Hematopoietic multipotent progenitor cell (in vitro differentiated cells): ENCODE results near the gene ATP8B2. TPM values are rescaled to one million over a fixed set of nuclear protein-coding genes. Genes with fewer than 3 reads are reported as not detected.
"Not testable (repeated sequence)": the region's sequence is repeated elsewhere in the genome, so short reads cannot be mapped to it uniquely, and the experiment has no call there.

ENCODE experiments used
- DNase-seq, 3 donors: peaks; one replicate each; pipeline ENCODE4 v3.0.0-alpha.2; 2011 to 2015; ENCODE audit warnings: low read depth in 2 of 3, low spot score in 2 of 3
- total RNA-seq: library from RNA; depleted of rRNA; stranded (reverse); fragments of >200 nt; gene quantifications from one replicate; pipeline ENCODE4 v1.2.3, GENCODE V29; 2012

Gene ATP8B2
- total RNA-seq, 1 donor = 154 TPM

DNA sequence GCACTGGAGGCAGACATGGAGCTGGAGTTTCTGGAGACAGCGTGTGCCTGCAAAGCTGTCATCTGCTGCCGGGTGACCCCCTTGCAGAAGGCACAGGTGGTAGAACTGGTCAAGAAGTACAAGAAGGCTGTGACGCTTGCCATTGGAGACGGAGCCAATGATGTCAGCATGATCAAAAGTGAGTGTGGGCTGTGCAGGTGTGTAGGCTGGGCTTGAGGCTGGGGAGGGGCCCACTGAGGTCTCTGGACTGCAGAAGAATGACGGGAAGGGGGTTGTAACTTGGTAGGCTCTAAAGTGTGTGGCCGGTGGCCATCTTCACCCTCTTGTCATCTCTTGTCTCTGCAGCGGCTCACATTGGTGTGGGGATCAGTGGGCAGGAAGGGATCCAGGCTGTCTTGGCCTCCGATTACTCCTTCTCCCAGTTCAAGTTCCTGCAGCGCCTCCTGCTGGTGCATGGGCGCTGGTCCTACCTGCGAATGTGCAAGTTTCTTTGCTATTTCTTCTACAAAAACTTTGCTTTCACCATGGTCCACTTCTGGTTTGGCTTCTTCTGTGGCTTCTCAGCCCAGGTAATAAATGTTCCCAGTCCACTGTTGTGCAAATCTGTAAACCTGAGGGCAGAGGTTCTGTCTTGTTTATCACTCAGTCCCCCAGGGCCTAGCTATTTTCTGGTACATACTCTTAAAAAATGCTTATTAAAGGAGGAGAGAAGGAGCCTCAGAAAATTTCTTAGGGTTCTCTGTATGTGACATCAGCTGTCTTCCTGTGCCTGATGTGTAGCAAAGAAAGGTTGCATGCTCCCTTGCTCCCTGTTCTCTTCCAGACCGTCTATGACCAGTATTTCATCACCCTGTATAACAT, 19.9 kb downstream of the ATP8B2 start:
- DNase-seq = peak in 2 of 3 donors; percentile 68 to 79

DNA sequence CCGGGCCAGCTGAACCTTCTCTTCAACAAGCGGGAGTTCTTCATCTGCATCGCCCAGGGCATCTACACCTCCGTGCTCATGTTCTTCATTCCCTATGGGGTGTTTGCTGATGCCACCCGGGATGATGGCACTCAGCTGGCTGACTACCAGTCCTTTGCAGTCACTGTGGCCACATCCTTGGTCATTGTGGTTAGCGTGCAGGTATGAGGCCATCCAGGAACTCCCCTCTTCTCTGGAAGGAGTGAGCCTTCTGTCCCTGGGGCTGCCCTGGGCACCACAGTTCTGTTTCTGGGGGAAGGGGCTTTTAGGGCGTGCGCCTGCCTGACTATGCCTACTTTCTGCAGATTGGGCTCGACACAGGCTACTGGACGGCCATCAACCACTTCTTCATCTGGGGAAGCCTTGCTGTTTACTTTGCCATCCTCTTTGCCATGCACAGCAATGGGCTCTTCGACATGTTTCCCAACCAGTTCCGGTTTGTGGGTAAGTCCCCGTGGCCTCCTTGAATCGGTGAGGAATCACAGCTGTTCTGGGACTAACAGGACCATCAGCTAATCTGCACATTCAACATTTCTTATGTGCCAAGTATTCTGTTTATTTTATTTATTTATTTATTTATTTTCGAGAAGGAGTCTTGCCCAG, 21.1 kb downstream of the ATP8B2 start:
- no peak for DNase-seq

DNA sequence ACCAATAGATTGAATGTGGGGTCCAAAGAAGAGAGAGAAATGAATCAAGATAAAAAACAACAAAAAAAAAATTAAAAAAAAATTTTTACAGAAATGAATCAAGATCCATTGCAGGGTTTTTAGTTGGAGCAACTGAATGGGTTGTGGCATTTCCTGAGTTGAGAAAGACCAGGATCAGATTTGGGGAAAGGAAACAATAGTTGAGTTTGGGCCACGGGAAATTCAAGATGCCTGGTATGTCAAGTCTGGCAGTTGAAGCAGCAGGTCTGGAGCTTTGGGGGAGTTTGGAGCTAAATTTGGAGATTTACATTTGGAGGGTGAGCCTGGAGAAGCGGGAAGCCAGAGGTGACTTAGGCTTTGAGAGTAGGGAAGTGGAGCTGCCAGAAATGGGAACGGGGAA, 22.6 kb downstream of the ATP8B2 start:
- DNase-seq = no peak

DNA sequence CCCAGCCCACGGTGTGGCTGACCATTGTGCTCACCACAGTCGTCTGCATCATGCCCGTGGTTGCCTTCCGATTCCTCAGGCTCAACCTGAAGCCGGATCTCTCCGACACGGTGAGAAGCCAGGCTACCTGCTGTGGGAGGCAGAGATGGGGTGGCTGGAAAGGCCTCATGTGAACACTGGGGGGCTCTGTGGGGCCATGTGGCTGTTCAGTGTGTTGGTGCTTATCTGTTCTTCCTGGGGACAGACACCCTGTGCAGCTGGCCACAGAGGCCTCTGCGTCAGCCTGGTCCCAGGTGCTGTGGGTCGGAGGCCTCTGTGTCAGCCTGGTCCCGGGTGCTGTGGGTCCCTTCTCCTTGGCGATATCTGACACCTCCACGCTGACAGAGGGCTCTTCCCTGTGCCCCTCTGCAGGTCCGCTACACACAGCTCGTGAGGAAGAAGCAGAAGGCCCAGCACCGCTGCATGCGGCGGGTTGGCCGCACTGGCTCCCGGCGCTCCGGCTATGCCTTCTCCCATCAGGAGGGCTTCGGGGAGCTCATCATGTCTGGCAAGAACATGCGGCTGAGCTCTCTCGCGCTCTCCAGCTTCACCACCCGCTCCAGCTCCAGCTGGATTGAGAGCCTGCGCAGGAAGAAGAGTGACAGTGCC, 23.2 kb downstream of the ATP8B2 start:
- DNase-seq = no peak

DNA sequence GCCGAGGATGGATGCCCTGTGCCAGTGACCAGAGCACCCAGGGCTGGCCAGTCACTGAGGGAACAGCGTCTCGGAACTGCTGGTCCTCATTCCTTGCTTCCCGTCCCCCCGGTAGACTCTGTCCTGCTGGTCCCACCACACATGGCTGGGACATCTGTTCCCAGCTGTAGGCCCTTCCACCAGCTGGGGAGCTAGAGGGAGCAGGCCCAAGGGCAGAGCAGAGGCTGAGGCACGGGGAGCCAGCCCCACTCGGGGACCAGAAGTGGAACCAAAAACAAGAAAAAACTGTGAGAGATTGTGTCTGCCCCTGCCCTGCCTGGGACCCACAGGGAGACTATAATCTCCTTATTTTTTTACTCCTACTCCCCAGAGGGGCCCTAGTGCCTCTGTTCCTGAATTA, 23.8 kb downstream of the ATP8B2 start:
- DNase-seq = no peak

DNA sequence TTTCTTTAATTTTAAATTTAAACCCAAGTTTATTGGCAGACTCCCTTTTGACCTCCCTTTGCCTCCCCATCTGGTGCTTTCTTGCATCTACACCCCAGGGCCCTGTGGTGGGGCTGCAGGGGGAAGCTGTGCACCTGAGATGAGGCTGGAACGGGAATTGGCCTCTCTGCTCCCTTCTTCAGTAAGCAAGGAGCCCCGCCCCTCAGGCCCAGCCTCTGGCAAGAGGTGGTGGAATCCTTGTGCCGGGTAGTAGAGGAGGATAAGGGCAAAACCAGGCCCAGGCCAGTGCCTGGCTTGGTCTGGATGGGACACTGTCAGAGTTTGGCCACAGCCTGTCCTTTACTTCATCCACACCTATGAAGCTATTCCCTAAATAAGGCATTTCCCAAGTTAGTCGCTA, 25.1 kb downstream of the ATP8B2 start:
- no peak for DNase-seq

DNA sequence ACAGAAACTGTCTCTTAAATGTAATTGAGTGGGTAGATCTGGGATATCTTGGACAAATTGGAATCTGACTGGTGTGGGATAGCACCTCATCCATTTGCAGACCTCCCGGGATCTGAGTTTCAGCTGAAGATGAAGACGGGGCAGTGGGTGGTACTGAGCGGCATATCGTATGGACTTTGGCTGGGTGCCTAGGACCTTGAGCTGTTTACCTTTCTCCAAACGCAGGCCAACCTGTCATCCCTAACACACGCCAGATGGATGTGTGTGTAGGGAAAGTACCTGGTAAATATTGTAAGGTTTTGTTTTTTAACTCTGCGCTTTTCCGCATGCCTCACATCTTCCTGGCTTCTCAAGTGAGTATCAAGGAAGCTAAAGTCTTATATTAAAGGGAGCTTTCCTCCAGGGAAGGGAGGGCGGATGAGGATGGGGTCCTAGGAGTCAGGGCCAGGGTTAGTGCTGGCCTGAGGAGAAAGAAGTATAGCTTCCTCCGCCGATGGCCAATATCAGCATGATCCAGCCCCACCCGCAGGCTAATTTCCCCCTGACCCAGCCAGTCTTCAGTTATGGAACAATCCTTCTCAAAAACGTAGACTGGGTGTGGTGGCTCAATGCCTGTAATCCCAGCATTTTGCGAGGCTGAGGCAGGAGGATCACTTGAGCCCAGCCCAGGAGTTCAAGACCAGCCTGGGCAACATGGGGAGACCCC, 26.2 kb downstream of the ATP8B2 start:
- DNase-seq = no peak

DNA sequence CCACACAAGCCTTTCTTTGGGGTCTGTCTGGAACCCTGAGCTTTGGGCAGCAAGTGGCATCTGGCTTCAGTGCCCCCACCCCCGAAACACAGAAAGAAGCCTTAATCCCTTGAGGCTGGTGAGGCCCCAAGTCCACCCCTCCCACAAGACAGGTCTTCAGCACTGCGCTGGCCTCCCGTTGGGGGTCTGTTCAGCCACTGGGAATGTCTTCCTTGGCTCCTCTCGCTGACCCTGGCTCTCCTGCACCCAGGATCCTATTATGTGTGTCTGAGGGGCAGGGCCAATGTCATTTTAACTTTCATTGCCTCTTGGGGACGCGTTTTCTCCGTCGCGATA, 26.9 kb downstream of the ATP8B2 start:
- DNase-seq = no peak

DNA sequence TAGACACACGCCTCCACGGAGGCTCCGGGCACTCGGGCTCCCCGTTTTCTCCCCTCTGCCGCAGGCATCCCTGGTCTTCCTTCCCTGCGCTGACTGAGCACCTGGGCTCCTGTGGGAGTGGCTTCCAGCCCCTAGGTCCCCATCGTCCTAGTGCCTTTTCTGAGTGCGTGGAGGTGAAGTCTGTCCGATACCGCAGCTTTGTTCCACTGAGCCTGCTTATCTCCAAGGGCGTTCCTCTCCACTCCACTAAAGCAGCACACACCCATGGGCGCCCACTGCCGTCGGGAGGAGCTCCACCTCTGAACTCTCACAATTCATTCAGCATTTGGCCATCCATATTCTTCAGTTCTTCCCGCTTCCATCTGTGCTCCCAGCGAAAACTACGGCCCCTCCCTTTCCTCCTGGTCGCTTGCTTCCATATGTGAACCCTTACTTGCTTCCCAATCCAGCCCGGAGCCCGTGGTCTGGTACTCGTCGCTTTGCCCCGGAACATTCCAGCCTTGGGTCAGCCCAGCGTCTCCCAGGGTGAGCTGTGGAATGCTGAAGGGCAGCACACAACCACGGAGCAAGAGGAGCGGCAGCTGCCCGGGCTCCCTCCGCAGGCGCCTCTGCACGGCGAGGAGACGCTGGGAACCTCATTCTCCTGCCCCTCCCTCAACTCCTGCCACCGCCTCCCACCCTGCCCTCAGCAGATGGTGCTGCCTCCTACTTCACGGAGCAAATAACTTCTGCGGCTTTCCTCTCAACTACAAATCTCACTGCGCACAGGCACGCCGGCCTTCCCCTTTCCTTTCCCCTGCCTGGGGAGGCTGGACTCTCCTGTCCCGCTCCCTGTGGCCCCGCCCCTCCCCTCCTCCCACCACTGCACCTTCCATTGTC, 27.5 kb downstream of the ATP8B2 start:
- DNase-seq = peak in 2 of 3 donors; percentile 76 to 79

DNA sequence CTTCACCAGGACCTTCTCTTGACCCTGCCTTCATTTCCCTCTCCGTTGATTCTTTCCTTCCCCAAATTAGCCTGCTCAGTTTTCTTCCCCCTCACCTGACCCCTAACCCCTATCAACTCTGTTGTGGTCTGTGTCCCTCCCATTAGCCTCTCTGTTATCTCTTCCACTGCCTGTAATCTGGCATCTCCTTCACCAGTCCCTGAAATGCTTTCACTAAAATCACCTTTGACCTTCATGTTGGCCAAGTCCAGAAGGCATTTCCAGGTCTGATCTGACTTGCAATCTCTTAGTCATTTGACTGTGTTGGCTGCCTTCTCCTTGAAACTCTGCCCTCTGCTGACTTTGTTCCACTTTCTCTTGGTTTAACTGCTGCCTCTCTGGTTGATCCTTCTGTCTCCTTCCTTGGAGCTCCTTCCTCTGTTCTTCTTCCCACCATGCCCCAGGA, 28.2 kb downstream of the ATP8B2 start:
- DNase-seq = peak in 1 of 3 donors; percentile 61

DNA sequence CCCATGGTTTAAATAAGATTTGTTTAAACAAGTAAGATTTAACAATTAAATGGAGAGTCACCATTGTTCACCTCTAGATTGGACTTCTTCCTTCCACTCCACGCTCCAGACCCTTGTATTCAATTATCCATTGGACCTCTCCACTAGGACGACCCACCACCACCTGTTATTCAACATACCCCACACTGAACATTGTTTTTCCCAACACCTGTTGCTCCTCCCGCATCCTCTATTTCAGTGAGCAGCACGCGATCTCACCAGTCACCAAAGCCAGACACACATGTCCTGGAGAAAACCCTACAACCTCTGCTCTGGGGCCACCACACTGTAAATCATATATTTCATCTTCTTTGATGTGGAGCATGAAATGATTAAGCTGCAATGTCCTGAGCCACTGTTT, 28.6 kb downstream of the ATP8B2 start:
- DNase-seq = no peak

DNA sequence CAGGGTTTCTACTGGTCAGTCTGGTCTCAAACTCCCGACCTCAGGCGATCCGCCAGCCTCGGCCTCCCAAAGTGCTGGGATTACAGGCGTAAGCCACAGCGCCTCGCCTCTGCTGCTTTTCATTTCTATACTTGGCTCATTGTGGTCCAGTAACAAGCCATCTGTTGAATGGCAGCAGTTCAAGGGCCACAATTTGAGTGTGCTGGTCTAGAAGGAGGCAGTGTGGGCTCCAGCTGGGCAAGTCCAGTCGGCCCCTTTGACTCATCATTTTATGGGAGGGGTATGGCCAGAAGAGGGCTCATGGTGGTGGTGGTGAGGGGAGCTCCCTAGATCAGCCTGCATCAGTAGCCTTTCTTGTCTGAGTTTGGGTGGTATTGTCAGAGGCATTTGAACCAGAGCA, 33.2 kb downstream of the ATP8B2 start:
- DNase-seq = no peak

DNA sequence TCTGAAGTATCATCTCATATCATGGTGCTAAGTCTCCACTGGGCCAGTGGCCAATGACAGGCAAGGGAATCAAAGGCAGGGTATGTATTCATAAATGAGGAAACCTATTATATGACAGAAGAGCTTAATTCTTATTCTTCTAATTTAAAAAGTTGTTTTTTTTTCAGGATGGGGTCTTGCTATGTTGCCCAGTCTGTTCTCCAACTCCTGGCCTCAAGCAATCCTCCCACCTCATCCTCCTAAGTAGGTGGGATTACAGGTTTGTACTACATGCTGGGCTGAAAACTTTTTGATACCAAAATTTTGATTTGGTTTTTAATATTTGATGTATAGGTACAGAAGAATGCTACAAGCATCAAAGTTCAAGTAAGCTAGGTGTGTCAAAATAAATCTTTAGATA, 35.0 kb downstream of the ATP8B2 start:
- no peak for DNase-seq

DNA sequence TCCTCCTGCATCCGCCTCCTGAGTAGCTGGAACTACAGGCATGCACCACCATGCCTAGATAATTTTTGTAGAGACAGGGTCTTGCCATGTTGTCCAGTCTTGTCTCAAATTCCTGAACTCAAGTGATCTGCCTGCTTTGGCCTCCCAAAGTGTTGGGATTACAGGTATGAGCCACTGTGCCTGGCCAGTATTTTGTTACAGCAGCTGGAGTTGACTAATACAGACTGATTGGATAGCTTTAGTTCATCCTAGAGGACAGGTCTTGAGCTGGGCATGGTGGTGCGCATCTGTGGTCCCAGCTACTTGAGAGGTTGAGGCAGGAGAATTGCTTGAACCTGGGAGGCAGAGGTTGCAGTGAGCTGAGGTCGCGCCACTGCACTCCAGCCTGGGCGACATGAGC, 35.6 kb downstream of the ATP8B2 start:
- not testable (repeated sequence) for DNase-seq

DNA sequence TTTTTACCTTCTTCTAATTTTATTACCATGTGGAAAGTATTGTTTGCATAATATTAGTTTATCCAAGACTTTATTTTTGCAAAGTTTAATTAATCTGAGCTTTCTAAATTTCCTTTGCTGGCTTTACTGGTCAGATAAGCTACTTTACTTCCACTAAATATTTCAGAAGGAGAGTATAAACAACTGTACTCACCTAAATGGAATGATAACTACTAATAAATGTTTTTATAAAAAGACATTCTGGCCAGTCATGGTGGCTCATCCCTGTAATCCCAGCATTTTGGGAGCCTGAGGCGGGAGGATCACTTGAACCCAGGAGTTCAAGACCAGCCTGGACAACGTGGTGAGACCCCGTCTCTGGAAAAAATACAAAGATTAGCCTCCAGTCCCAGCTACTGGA, 36.0 kb downstream of the ATP8B2 start:
- no peak for DNase-seq

DNA sequence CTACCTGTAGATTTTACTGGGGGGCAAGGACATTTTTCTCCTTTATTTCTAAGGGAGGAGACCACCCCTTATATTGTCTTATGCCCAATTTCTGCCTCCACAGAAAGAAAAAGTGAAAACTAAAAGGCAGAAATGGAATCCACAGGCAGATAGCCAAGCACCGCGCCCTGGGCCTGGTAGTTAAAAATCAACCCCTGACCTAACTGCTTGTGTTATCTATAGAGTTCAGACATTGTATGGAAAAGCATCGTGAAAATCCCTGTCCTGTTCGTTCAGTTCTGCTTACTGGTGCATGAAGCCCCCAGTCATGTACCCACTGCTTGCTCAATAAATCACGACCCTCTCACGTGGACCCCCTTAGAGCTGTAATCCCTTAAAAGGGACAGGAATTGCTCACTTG, 46.1 kb downstream of the ATP8B2 start:
- no peak for DNase-seq

DNA sequence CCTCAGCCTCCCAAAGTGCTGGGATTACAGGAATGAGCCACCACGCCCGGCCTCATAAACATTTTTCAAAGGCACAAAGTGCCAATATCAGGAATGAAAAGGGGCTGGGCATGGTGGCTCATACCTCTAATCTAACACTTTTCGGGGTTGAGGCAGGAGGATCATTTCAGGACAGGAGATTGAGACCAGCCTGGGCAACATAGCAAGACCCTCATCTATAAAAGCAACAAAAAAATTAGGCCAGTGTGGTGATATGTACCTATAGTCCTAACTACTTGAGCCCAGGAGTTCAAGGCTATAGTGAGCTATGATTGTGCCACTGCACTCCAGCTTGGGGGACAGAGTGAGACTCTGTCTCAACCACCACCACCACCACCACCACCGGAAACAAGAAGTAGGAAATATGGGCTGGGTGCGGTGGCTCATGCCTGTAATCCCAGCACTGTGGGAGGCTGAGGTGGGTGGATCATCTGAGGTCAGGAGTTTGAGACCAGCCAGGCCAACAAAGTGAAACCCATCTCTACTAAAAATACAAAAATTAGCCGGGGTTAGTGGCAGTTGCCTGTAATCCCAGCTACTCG, 48.5 kb downstream of the ATP8B2 start:
- not testable (repeated sequence) for DNase-seq

DNA sequence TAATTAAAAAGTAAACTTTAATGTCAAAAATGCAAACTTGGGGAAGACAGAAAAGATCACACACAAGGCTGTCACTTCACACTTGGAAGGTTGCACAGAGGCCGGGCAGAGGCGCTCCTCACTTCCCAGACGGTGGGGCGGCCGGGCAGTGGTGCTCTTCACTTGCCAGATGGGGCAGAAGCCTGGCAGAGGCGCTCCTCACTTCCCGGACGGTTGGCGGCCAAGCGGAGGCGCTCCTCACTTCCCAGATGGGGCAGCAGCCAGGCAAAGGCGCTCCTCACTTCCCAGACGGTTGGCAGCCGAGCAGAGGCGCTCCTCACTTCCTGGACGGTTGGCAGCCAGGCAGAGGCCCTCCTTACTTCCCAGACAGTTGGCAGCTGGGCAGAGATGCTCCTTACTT, 54.0 kb downstream of the ATP8B2 start:
- DNase-seq = no peak

DNA sequence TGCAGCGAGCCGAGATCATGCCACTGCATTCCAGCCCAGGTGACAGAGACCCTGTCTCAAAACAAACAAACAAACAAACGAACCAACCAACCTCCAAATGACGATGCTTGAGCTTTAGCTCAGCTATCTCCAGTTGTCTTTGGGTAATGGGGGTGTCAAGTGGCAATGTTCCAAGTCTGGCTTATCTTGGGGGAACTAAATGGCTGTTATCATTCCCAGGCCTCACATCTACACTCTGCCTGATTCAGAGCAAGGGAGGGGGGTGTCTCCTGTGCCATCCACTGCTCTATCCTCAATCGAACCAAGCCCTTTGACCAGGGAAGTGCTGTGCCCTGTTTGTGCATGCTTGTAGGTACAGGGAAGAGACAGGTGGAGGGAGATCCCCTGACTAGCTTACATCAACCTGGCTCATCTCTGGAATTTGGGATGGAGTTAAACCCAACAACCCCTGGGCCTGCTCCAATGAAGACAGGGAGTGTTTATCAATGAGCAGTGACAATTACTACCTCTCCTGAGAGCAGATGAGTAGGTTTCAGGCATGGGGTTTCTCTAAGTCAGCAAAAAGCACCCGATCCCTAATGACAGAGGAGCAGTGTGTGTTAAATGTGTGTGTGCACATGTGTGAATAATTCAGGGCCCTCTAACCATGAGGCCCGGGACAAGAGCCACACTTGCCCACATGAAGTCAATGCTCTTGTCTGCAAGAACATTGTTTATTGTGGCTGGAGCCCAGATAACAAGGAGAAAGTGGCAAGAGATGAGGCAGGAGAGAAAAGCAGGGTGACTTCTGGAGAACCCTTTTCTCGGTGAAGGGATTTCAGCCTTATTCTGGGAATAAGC, 59.5 kb downstream of the ATP8B2 start:
- DNase-seq = no peak
